HG03025 (cell line): ENCODE results near the gene USP3.

Source experiments
- ATAC-seq: cut with Tn5 transposase; IDR thresholded peaks from one replicate; pipeline ENCODE4 v1.9.1; 2021; ENCODE audit warnings: mild to moderate bottlenecking, moderate library complexity; ENCODE audit not compliant: unreplicated experiment, low FRiP score

Gene USP3

GRCh38 chr15:63504247-63504978, at the start of gene USP3:
Gene USP3 (plus strand): TSS chr15:63504593. CDS start chr15:63504740, 147 bp downstream.
- peak; percentile 62 for ATAC-seq

GRCh38 chr15:63456258-63456657, 48.1 kb upstream of the USP3 start:
- ATAC-seq = no peak

GRCh38 chr15:63457379-63457778, 47.0 kb upstream of the USP3 start:
- ATAC-seq = no peak

GRCh38 chr15:63458026-63458425, 46.4 kb upstream of the USP3 start:
- ATAC-seq = no peak

GRCh38 chr15:63458794-63459395, 45.5 kb upstream of the USP3 start:
- ATAC-seq = no peak

GRCh38 chr15:63460210-63461155, 43.9 kb upstream of the USP3 start:
- ATAC-seq = no peak

GRCh38 chr15:63461230-63461985, 43.0 kb upstream of the USP3 start:
- ATAC-seq = no peak

- no peak for ATAC-seq
Measured at GRCh38 chr15:63462088-63462487, 42.3 kb upstream of the USP3 start.

- ATAC-seq = no peak
Measured at GRCh38 chr15:63463036-63463435, 41.4 kb upstream of the USP3 start.

- no peak for ATAC-seq
Measured at GRCh38 chr15:63463793-63464192, 40.6 kb upstream of the USP3 start.

- no peak for ATAC-seq
Measured at GRCh38 chr15:63465104-63465503, 39.3 kb upstream of the USP3 start.

- ATAC-seq = no peak
Measured at GRCh38 chr15:63466378-63467192, 37.8 kb upstream of the USP3 start.

- no peak for ATAC-seq
Measured at GRCh38 chr15:63469190-63469589, 35.2 kb upstream of the USP3 start.

GRCh38 chr15:63469984-63470383, 34.4 kb upstream of the USP3 start:
- ATAC-seq = no peak

- no peak for ATAC-seq
Measured at GRCh38 chr15:63473007-63473748, 31.2 kb upstream of the USP3 start.

- ATAC-seq = no peak
Measured at GRCh38 chr15:63473749-63473998, 30.7 kb upstream of the USP3 start.

- peak; percentile 37 for ATAC-seq
Measured at GRCh38 chr15:63473999-63474809, 30.2 kb upstream of the USP3 start.

- peak; percentile 54 for ATAC-seq
Measured at GRCh38 chr15:63474810-63475316, 29.5 kb upstream of the USP3 start.
